ENCODE data around the gene DCLK1.
A peak's percentile ranks its signal among the peaks of the same experiment; 100 is the strongest.

Gene DCLK1

DNA sequence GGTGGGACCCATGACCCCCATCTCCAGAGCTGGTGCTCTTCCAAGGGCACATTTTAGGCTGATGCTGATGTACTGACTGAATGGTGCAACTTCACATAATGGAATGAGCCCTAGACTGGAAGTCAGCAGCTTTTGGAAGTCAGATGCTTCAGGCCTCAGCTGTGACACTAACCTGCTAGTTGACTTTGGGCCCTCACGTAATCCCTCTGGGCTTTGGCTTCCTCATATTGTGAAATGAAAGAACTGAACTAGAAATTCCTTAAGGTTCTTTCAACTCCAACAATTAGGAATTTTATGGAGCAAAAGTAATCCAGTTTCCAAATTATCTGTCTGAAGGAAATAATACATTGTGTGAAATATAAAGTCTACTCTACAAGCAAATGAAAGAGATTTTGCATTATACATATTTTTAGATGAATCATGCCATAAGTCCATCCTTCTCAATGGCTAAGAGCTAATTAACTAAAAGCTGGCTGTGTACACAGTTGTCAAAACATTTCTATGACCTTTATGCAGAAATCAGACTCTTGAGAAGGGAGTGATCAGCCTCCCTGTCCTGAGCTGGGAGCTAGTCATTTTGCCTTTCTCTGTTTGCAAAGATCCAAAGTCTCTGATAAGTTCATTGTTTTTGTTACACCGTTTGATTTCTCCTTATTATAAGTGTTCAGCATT lies 204.2 kb downstream of the DCLK1 start:
- TF ChIP-seq JUND (IDR thresholded peaks at IDR 0.05; ENCODE audit: low read depth): no peak
- DNase-seq (ENCODE audit: low read depth in 1 of 2, low spot score in 1 of 2): peak in 1 of 2 experiments; percentile 19
- in situ Hi-C loops (cut with HindIII; ENCODE audit: low pct_unique_long_range_greater_than_20kb, low sequenced_read_pairs): no loop called here

DNA sequence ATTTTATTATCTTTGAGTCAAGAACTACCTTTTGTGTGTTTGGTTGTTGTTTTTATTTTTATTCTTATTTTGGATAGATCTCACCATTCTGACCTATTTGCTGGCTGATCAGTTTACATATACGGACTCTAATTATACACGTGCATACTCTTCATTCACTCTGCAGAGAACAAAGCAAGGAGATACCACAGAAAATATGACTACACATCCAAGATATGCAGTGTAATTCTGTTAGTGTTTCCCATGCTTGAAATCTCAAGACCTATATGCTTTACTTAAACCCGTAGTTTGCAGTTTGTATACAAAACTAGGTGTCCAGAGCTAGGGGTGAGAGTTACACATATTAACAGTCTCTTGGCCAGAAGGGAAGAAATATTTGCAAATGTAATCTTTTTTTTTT lies 205.5 kb downstream of the DCLK1 start:
- no peak for TF ChIP-seq JUND (IDR thresholded peaks at IDR 0.05; ENCODE audit: low read depth)
- in situ Hi-C loops (cut with HindIII; ENCODE audit: low pct_unique_long_range_greater_than_20kb, low sequenced_read_pairs): no loop called here
- DNase-seq (ENCODE audit: low read depth in 1 of 2, low spot score in 1 of 2): no peak

DNA sequence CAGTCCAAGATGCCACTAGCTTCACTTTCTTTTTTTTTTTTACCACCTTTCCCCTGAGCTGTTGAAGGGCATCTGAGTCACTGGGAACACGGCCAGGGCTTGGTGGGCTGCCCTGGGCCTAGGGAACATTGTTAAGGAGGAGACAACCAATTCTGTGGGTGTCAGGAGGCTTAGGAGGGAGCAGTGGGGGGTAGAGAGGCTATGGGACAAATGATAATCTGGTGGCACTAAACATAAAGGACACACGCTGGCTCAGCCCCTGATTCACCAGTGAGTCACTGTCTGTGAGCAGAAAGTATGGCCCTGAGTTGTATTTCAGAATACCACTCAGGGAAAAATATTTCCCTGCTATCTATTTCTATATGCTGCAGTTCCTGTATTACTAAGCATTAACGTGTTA lies 207.8 kb downstream of the DCLK1 start:
- in situ Hi-C loops (cut with HindIII; ENCODE audit: low pct_unique_long_range_greater_than_20kb, low sequenced_read_pairs): no loop called here
- TF ChIP-seq JUND (IDR thresholded peaks at IDR 0.05; ENCODE audit: low read depth): no peak
- DNase-seq (ENCODE audit: low read depth in 1 of 2, low spot score in 1 of 2): no peak

DNA sequence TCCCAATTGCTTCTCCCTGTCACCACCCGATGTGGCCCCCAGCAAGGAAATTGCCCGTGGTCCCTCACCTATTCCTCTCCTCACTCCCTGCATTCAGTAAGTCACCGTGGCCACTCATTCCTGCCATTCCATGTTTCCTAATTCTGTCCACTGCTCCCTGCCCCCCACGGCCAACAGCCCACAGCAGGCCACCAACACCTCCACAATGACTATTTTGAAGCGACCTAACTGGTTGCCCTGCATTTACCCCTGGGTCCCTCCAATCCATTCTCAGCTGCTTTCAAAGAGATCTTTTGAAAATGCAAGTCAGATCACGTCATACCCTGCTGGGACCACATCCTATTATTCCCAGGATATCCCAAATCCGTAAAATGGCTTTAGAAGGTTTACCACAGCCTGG lies 210.4 kb downstream of the DCLK1 start:
- no peak for TF ChIP-seq JUND (IDR thresholded peaks at IDR 0.05; ENCODE audit: low read depth)
- in situ Hi-C loops (cut with HindIII; ENCODE audit: low pct_unique_long_range_greater_than_20kb, low sequenced_read_pairs): no loop called here
- no peak for DNase-seq (ENCODE audit: low read depth in 1 of 2, low spot score in 1 of 2)

DNA sequence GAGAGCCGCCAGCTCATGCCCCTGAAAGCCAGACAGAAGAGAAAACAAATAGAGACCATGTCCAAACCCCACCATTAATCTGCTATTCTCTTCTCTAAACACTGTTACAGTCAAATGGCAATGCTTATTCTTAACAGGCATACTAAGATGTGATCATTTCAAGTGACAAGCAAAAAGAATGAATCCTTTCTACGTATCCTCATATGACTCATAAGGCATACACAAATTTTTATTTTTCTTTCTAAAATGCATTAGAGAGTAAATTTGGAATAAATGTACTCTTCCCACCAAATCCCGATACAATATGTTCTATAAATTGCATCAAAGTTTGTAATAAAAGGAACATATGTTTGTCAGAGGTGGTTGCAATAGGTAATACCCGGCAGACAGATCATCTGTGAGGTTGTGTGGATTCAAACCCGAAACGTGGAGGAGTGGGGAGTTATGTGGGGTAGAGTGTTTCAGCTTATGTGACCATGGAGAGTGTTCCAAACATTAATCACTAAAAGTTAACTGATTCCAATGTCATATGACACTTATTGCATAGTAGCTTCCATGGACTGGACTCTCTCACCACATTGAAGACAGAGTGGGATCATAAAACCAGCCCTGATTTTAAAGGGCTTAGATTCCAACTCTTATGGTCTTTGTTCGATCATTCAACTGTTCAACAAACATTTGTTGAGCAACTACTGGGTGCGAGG lies 213.1 kb downstream of the DCLK1 start:
- TF ChIP-seq JUND (IDR thresholded peaks at IDR 0.05; ENCODE audit: low read depth): no peak
- in situ Hi-C loops (cut with HindIII; ENCODE audit: low pct_unique_long_range_greater_than_20kb, low sequenced_read_pairs): no loop called here
- DNase-seq (ENCODE audit: low read depth in 1 of 2, low spot score in 1 of 2): no peak

DNA sequence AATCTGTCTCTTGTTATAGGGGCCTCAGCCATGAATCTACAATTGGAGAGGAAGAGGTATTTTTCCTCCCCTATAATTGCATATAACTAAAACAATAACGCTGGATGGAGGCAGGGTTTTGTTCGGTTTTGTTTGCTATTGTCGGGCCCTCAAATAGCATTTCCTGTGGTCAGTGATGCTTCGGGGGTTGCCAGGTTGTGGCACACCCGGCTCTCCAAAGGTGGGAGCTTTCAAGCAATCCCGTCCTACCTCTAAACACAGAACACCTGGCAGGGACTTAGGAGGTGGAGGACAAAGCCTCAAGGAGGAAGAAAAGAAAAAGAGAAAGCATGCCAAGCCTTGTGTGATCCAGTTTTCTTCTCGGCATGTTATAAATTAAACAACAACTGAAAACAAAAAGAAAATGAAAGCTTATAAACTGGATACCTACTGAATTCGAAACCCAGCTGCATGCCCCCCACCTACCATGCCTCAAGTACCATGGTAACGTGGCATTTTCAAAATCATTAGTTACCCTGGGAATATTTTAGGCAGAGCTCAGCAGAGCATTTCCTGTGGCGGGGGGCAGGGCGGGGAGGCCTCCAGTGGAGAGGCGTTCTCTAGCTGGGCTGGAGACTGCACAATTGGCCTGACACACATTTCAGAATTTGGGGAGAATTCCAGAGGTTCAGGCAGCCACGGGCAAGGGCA lies 213.8 kb downstream of the DCLK1 start:
- no peak for DNase-seq (ENCODE audit: low read depth in 1 of 2, low spot score in 1 of 2)
- TF ChIP-seq JUND (IDR thresholded peaks at IDR 0.05; ENCODE audit: low read depth): no peak
- in situ Hi-C loops (cut with HindIII; ENCODE audit: low pct_unique_long_range_greater_than_20kb, low sequenced_read_pairs): no loop called here

DNA sequence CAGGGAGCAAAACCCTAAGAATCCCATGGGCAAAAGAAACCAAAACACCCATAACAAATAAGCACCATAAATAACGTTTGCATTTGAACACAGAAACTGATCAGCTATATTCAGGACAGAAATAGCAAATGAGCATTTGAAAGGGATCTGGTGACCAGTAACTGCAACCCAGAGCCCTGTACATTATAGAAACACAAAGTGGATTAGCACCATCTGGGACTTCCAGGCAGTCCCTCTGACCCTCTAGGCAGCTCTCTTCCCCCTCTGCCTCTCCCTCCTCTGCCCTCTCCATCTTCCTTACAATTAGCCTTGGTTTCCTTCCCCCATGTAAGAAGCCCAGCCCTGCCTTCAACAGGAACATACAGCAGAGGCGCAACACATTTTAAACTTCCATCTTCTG lies 215.0 kb downstream of the DCLK1 start:
- TF ChIP-seq JUND (IDR thresholded peaks at IDR 0.05; ENCODE audit: low read depth): no peak
- no peak for DNase-seq (ENCODE audit: low read depth in 1 of 2, low spot score in 1 of 2)
- in situ Hi-C loops (cut with HindIII; ENCODE audit: low pct_unique_long_range_greater_than_20kb, low sequenced_read_pairs): no loop called here

DNA sequence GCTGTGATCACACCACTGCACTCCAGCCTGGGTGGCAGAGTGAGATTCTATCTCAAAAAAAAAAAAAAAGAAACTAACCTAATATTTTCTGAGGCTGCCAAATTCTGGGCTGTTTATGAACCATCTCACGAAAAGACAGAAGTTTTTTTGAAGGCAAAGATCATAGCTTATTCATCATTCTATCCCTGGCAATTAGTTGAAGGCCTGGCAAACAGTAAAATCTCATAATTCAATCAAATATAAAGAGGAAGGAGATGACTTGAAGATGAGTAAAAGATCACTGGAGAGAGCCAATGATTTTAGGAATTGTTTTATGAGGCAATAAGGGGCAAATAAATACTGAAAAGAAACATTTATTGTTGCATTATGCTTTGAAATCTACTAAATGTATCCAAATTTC lies 216.5 kb downstream of the DCLK1 start:
- TF ChIP-seq JUND (IDR thresholded peaks at IDR 0.05; ENCODE audit: low read depth): no peak
- DNase-seq (ENCODE audit: low read depth in 1 of 2, low spot score in 1 of 2): no peak
- in situ Hi-C loops (cut with HindIII; ENCODE audit: low pct_unique_long_range_greater_than_20kb, low sequenced_read_pairs): no loop called here

DNA sequence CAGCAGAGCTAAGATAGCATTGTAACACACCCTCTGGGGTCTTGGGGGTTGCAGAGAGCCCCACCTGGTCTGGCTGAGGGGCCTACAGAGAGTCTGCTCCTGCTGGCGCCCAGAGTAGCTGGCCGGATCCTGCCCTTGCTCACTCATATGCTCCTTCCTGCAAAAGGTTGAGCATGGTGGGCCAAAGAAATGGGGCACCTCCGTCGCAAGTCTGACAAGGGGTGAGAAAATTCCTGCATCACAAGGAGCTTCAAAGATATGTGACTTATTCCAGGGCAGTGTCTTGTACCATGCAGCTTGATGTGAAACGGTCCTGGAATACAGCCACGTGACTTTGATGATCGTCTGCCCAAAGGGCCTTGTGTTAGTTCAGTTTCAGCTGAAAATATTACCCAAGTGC lies 218.3 kb downstream of the DCLK1 start:
- no peak for DNase-seq (ENCODE audit: low read depth in 1 of 2, low spot score in 1 of 2)
- no peak for TF ChIP-seq JUND (IDR thresholded peaks at IDR 0.05; ENCODE audit: low read depth)
- in situ Hi-C loops (cut with HindIII; ENCODE audit: low pct_unique_long_range_greater_than_20kb, low sequenced_read_pairs): no loop called here

DNA sequence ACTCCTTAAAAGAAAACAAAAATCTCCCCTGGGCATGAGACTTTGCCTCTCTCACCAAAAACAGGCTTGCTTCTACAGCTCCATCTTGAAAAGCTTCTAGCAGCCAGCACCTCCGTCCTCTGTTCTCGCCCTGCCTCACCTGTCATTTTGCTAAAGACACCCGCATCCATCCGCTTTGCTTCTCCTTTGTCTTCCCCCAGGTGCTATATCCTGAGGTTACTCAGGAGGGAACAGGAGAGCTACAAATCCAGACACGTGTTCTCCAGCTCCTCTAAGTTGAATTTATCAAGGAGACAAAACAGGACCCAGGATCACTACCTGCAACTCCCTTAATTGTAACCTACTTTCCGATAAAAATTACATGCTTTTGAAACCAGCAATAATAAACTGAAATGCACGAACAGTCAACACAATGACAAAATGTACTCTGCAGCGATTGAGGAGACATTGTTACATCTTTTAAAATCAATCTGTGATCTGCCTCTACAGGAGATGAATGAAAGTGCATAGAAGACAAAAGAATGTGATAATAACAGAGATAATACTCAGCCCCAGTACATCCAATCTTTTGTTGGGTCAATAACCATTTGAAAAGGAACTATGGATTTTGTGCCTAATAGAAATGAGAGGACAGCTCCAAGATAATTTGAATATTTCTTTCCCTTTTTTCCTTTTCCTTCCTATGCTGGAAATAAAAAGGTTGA lies 221.2 kb downstream of the DCLK1 start:
- in situ Hi-C loops (cut with HindIII; ENCODE audit: low pct_unique_long_range_greater_than_20kb, low sequenced_read_pairs): no loop called here
- no peak for TF ChIP-seq JUND (IDR thresholded peaks at IDR 0.05; ENCODE audit: low read depth)

DNA sequence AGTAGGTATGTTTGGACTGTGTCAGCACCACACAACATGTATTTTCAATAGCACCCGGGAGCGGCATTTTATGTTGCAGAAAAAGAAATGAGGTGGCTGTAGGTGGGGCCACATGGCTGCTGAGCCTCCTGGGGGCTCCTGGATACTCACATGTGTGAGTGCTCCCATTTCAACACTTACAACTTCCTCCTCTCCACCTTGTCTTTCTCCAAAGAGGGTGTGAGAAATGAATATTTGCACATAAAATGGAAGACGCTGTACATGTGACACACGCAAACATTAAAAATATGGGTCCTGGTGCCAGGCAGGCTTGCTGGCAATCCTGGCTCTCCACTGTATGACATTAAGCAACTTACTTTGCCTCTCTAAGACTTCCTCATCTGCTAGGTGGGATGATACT lies 222.1 kb downstream of the DCLK1 start:
- no peak for DNase-seq (ENCODE audit: low read depth in 1 of 2, low spot score in 1 of 2)
- no peak for TF ChIP-seq JUND (IDR thresholded peaks at IDR 0.05; ENCODE audit: low read depth)
- in situ Hi-C loops (cut with HindIII; ENCODE audit: low pct_unique_long_range_greater_than_20kb, low sequenced_read_pairs): no loop called here

More for the DNA sequence above, 221.2 kb downstream of the DCLK1 start:
- DNase-seq (ENCODE audit: low read depth in 1 of 2, low spot score in 1 of 2): no peak

DNA sequence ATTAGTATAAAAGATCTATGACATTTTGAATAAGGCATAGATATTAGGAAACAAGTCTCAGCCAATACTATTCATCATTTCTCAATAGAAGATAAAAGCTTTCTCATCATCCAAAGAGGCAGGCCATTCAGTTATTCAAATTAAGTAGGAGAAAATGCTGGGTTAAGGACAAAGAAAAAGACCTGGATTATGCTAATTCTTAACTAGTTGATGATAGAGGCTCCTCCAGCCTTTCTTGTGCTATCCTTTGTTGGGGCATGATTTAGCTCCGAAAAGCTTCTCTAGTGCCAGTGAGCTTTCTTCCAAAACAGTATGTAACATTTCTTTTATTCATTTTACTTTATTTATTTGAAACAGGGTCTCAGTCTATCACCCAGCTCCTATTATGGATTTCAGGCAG lies 223.0 kb downstream of the DCLK1 start:
- no peak for DNase-seq (ENCODE audit: low read depth in 1 of 2, low spot score in 1 of 2)
- in situ Hi-C loops (cut with HindIII; ENCODE audit: low pct_unique_long_range_greater_than_20kb, low sequenced_read_pairs): no loop called here
- no peak for TF ChIP-seq JUND (IDR thresholded peaks at IDR 0.05; ENCODE audit: low read depth)

DNA sequence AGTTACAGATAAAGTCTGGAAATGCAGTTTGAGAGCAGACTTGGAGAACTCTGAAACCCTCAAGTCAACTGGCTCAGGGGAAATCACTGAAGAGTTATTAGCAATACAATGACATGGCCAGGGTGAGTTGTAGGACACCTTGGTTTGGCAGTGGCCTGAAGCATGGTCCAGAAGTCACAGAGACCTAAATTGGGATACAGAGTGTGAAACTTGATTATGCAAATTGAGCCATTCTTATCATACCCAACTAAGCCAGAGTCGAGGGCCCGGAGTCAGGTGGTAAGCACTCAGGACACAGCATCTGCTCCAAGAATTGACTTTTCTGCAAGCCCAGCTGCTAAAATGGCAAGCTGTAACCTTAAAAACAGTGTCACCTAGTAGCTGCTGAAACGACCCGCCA lies 224.5 kb downstream of the DCLK1 start:
- in situ Hi-C loops (cut with HindIII; ENCODE audit: low pct_unique_long_range_greater_than_20kb, low sequenced_read_pairs): no loop called here
- TF ChIP-seq JUND (IDR thresholded peaks at IDR 0.05; ENCODE audit: low read depth): no peak
- DNase-seq (ENCODE audit: low read depth in 1 of 2, low spot score in 1 of 2): no peak
